Nucleus accumbens (tissue), 56 donors: ENCODE data around the gene BTN1A1.
"Not testable (repeated sequence)": the region's sequence is repeated elsewhere in the genome, so short reads cannot be mapped to it uniquely, and the experiment has no call there.

ENCODE experiments used
- DNase-seq, 56 donors: peaks; one replicate each; lab custom pipeline; 2025; lab: John Stamatoyannopoulos, UW

BTN1A1 gene

GRCh38 chr6:26534681-26535465, 34.8 kb downstream of the BTN1A1 start:
- DNase-seq = no peak

GRCh38 chr6:26536571-26537159, 36.6 kb downstream of the BTN1A1 start:
- peak in 29 of 56 donors; percentile 10 to 50 (median 19) for DNase-seq

- peak in 55 of 56 donors; percentile 38 to 93 (median 80) for DNase-seq
Measured at GRCh38 chr6:26537160-26537845, 37.2 kb downstream of the BTN1A1 start.

GRCh38 chr6:26537846-26538571, 37.9 kb downstream of the BTN1A1 start, which contains the start of gene HMGN4:
HMGN4 (plus strand) TSS chr6:26538366; CDS start chr6:26545207, 6,841 bp downstream.
- DNase-seq = peak in 55 of 56 donors; percentile 32 to 93 (median 80)

GRCh38 chr6:26538572-26538902, 38.4 kb downstream of the BTN1A1 start:
- DNase-seq = peak in 10 of 56 donors; percentile 25 to 58 (median 50)

GRCh38 chr6:26539071-26539615, 39.0 kb downstream of the BTN1A1 start:
- DNase-seq = no peak

- DNase-seq = no peak
Measured at GRCh38 chr6:26541579-26541978, 41.5 kb downstream of the BTN1A1 start.

- no peak for DNase-seq
Measured at GRCh38 chr6:26543953-26544352, 43.9 kb downstream of the BTN1A1 start.

- no peak for DNase-seq
Measured at GRCh38 chr6:26544473-26544872, 44.4 kb downstream of the BTN1A1 start.

- no peak for DNase-seq
Measured at GRCh38 chr6:26545627-26546026, 45.5 kb downstream of the BTN1A1 start.

- DNase-seq = not testable (repeated sequence)
Measured at GRCh38 chr6:26547363-26547762, 47.3 kb downstream of the BTN1A1 start.

- peak in 17 of 56 donors; percentile 1 to 36 (median 6) for DNase-seq
Measured at GRCh38 chr6:26550250-26550993, 50.3 kb downstream of the BTN1A1 start.

GRCh38 chr6:26552205-26552604, 52.1 kb downstream of the BTN1A1 start:
- no peak for DNase-seq

- no peak for DNase-seq
Measured at GRCh38 chr6:26552640-26553188, 52.6 kb downstream of the BTN1A1 start.

GRCh38 chr6:26553264-26553634, 53.1 kb downstream of the BTN1A1 start:
- DNase-seq = peak in 54 of 56 donors; percentile 13 to 87 (median 61)

- DNase-seq = peak in 46 of 56 donors; percentile 10 to 83 (median 47)
Measured at GRCh38 chr6:26553635-26554446, 53.7 kb downstream of the BTN1A1 start.

GRCh38 chr6:26554447-26554696, 54.3 kb downstream of the BTN1A1 start:
- DNase-seq = no peak

GRCh38 chr6:26554697-26555504, 54.8 kb downstream of the BTN1A1 start:
- peak in 30 of 56 donors; percentile 6 to 63 (median 16) for DNase-seq
